Left lung (tissue), 10 donors: ENCODE data around the gene RRH. TPM values are rescaled to one million over a fixed set of nuclear protein-coding genes. Genes with fewer than 3 reads are reported as not detected.

Experiments used
- ATAC-seq: fragments of 200-7000 bp; cut with Tn5 transposase; one replicate; pipeline ENCODE4 v1.9.1; 2020; ENCODE audit warnings: moderate library complexity
- DNase-seq, 4 donors: peaks; one replicate each; pipeline ENCODE4 v3.0.0-alpha.2; 2013 to 2020
- H3K27ac ChIP-seq, 2 donors: fragments of 200-600 bp; sonication (generic) in 1 of 2; one replicate each; pipeline versions ENCODE4 v1.5.0 to v1.8.0; 2020 to 2021
- H3K27me3 ChIP-seq, 2 donors: fragments of 200-600 bp; sonication (generic) in 1 of 2; one replicate each; pipeline versions ENCODE4 v1.5.0 to v1.8.0; 2020 to 2021
- H3K36me3 ChIP-seq, 2 donors: fragments of 200-600 bp; sonication (generic) in 1 of 2; one replicate each; pipeline versions ENCODE4 v1.5.0 to v1.8.0; 2020 to 2021
- H3K4me1 ChIP-seq, 2 donors: fragments of 200-600 bp; one replicate each; pipeline ENCODE4 v1.8.0; 2021
- H3K4me3 ChIP-seq, 2 donors: fragments of 200-600 bp; sonication (generic) in 1 of 2; one replicate each; pipeline versions ENCODE4 v1.5.0 to v1.8.0; 2020 to 2021; ENCODE audit warnings: mild to moderate bottlenecking in 1 of 2
- H3K9me3 ChIP-seq, 2 donors: fragments of 200-600 bp; sonication (generic) in 1 of 2; one replicate each; pipeline versions ENCODE4 v1.5.0 to v1.8.0; 2020 to 2021
- CTCF ChIP-seq, 2 donors: fragments of 200-600 bp; sonication (generic) in 1 of 2; IDR thresholded peaks; one replicate each; pipeline versions ENCODE4 v1.5.0 to v1.8.0; 2021; ENCODE audit warnings: antibody characterized with exemption in 2 of 2
- intact Hi-C, 2 donors: fragments of 100-400 bp; cut with DNase I; formaldehyde crosslinking; loops; one replicate each; pipeline versions ENCODE4 v1.11.2 to v1.14.2; 2022
- polyA plus RNA-seq, 6 donors: library from polyadenylated mRNA; unstranded; fragments of 120-200 nt; gene quantifications; one replicate each; pipeline ENCODE4 v1.2.1, GENCODE V29; 2013; ENCODE audit not compliant: insufficient read length in 6 of 6
- total RNA-seq, 2 donors: library from RNA; stranded (reverse); fragmentation: NEBNext Ultra II Directional; extraction: Animal tissue kit (Norgen Biotek cat#: 25700); gene quantifications; one replicate each; pipeline ENCODE4 v1.2.1, GENCODE V29; 2021
- donor health status: DM: no; HTN: yes; CAD: no.
- donor health status: DM: no; HTN: no; CAD: no.

RRH gene
- total and polyA plus RNA-seq, 8 donors = 0.23 to 0.89 (median 0.51) TPM

DNA sequence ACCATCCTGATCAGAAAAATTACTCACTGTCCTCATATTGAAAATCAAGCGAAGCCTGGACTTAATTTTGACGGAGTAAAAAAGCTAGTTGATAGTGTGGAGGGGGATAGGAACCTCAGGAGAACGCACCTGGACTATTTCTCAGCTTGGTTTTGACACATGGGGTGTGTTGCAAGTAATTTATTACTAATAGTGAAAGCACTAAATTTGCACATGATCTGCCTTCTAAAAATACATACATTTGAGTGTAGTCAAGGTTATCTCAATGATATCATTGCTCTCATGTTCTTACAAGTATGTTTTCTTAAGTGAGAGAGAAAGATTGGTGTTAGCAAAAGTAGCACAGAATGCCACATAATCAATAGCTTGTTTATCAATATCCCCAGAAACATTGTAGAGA is 49.6 kb downstream of the RRH start:
- intact Hi-C loops = no loop called here
- no peak for TF ChIP-seq CTCF (IDR thresholded peaks at IDR 0.05)
- Histone ChIP-seq H3K4me1 (no peaks in the 10 kb centered on the region), H3K27me3 (no peaks in the 10 kb centered on the region), H3K4me3 (no peak overlapping the region), H3K36me3 (no peaks in the 10 kb centered on the region), H3K27ac (no peak overlapping the region), H3K9me3 (no peaks in the 10 kb centered on the region)
- ATAC-seq (no peak), DNase-seq (no peak)

DNA sequence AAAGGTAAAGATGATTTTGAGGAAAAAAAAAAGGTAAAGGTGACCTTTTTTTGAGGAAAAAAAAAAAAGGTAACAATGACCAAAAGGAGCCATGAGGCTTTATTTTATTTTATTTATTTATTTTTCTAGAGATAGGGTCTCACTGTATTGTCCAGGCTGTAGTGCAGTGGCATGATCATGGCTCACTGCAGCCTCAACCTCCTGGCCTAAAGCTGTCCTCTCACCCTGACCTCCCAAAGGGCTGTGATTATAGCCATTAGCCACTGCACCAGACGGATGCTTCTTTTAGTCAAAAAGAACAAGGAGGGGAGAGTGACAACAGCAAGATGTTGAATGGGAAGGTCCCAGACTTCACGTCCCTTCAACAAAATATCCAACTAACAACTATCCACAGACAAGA is 50.6 kb downstream of the RRH start:
- Histone ChIP-seq H3K27ac (no peak overlapping the region), H3K36me3 (no peaks in the 10 kb centered on the region), H3K27me3 (no peaks in the 10 kb centered on the region), H3K9me3 (no peaks in the 10 kb centered on the region), H3K4me3 (no peak overlapping the region), H3K4me1 (no peaks in the 10 kb centered on the region)
- no peak for ATAC-seq
- no peak for TF ChIP-seq CTCF (IDR thresholded peaks at IDR 0.05)
- intact Hi-C loops = no loop called here
- DNase-seq = no peak

DNA sequence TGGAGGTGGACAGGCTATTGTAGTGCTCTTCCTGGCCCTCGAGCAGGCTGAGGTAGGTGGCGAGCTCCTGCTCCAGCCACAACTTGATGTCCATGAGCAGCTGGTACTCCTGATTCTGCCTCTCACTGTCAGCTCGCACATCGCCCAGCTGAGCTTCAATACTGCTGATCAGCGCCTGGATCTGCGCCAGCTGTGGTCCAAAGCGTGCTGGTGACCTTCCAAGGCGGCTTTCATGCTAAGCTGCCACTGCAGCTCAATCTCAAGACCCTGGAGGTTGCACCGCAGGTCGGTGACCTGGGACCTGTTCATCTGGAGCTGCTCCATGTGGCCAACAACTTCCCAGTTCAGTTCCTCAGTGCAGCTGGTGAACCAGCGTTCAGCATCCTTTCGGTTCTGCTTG is 51.3 kb downstream of the RRH start:
- DNase-seq (peak in 1 of 4 donors; percentile 54), ATAC-seq (no peak)
- Histone ChIP-seq H3K36me3 (no peaks in the 10 kb centered on the region), H3K4me1 (no peaks in the 10 kb centered on the region), H3K4me3 (no peak overlapping the region), H3K27ac (no peak overlapping the region), H3K27me3 (no peaks in the 10 kb centered on the region), H3K9me3 (no peaks in the 10 kb centered on the region)
- no peak for TF ChIP-seq CTCF (IDR thresholded peaks at IDR 0.05)
- intact Hi-C loops = no loop called here

DNA sequence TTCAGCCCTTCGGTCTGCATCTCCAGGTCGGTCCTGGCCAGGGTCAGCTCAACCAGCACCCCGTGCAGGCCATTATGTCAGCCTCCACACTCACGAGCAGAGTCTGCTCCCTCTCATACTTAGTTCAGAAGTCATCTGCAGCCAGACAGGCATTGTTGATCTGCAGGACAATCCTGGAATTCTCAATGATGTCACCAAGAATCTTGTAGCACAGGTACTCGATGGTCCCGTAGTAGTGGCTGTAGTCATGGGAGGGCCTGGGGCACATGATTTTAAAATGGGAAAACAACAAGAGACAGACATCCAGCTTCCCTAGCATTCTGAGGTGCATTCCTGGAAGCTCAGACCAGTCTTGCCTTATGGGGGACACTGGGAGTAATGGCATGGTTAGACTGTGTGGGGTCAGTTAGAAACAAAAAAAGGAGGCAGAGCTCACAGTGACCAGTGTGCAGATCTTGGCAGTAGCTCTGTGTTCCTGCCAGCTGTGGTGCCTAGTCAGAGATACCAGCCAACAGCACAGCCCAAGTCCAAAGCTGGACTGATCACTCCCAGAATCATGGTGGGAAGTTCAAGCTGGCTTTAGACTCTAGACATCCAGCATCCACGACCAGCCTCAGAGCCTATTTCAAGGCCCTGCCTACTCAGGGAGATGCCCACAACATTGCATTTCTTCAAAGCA is 52.0 kb downstream of the RRH start:
- TF ChIP-seq CTCF (IDR thresholded peaks at IDR 0.05) = no peak
- Histone ChIP-seq H3K27ac (no peak overlapping the region), H3K9me3 (no peaks in the 10 kb centered on the region), H3K4me1 (no peaks in the 10 kb centered on the region), H3K4me3 (no peak overlapping the region), H3K27me3 (no peaks in the 10 kb centered on the region), H3K36me3 (no peaks in the 10 kb centered on the region)
- DNase-seq (peak in 1 of 4 donors; percentile 27), ATAC-seq (no peak)
- intact Hi-C loops = no loop called here

DNA sequence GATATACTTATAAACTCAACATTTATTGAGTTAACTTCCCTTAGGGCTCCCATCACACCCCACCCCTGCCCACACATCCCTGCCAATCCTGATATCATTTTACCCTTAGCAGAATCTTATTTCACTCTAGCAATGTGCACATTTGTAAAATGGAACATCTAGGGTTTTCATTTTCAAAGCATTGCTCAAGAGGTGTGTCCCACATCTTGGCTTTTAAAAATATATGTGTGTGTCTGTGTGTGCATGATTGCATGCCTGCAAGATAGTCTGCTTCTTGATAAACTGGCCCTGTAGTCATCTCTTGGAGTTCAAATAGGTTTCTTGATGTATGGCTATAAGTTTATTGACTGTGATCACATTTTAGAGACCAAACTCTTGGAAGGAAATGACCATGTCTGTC is 58.5 kb downstream of the RRH start:
- ATAC-seq (no peak), DNase-seq (no peak)
- Histone ChIP-seq H3K4me3 (no peak overlapping the region), H3K9me3 (no peaks in the 10 kb centered on the region), H3K27me3 (no peaks in the 10 kb centered on the region), H3K27ac (no peak overlapping the region), H3K4me1 (no peaks in the 10 kb centered on the region), H3K36me3 (no peaks in the 10 kb centered on the region)
- TF ChIP-seq CTCF (IDR thresholded peaks at IDR 0.05) = no peak
- intact Hi-C loops = no loop called here
